Activated CD8-positive, alpha-beta memory T cell treated with anti-CD3 and anti-CD28 coated beads for 1 hour (primary cell): Measurements from ENCODE around the gene GALNT6.
A peak's percentile ranks its signal among the peaks of the same experiment; 100 is the strongest.
"Not testable (repeated sequence)": the region's sequence is repeated elsewhere in the genome, so short reads cannot be mapped to it uniquely, and the experiment has no call there.

ENCODE experiments used
- DNase-seq, 2 donors: peaks; one replicate each; pipeline ENCODE4 v3.0.0-alpha.2; 2020; ENCODE audit warnings: low read depth in 1 of 2; ENCODE audit errors: extremely low read depth in 1 of 2

Gene GALNT6

DNA sequence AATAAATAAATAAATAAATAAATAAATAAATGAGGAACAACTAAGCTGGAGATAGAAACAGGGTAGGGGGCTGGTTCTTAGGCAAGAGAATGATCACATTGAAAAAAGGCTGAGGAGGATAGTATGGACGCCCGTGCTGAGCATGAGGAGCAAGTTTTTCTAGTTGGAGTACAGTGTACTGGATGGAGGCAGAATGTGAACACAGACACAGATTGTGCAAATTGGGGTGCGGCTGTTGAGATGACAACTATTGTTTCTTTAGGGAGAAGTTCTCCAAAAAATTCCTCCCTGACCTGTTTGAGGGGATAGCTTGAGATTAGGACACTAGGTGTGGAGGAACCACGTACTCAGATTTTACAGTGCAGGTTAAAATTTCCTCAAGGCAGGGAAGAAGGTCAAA, 66.3 kb downstream of the GALNT6 start:
- no peak for DNase-seq

DNA sequence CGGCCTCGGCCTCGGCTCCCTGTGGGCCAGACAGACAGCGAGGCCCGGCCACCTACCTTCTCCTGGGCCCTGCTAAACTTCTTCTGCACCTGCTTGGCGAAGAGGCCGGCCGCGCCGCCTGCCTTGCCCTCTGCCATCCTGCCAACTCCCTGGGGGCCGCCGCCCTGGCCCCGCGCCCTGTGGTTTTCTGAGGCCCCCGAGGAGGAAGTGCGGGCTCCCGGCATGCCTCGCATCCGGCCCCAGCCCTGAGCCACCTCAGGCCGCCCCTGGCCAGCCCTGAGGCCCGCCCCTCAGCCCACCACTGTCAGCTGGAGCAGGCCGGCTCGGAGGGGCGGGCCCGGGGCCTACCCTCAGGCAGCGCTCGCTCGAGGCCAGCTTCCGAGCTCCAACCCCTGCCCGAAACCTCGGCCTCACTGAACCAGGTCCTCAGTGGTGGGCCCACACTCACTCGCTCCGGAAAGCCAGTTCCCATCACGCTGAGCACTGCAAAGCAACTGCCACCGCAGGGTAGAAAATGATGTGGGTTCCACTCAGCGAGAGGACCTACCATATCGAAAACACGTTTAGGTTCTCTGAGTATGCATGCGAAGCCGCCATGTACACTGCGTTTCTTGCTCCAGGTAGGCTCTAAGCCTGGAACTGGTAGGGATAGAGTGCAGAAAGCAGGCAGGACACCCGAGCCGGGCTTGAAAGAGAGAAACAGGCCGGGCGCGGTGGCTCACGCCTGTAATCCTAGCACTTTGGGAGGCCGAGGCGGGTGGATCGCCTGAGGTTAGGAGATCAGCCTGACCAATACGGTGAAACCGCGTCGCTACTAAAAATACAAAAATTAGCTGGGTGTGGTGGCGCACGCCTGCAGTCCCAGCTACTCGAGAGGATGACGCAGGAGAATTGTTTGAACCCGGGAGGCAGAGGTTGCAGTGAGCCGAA, 67.0 kb downstream of the GALNT6 start, which contains the start of gene BIN2:
BIN2 (minus strand) TSS at position 209 of the 930 bp plus-strand sequence; CDS start at position 137, 72 bp downstream.
- peak; percentile 23 to 57 for DNase-seq

- DNase-seq: peak; percentile 24 to 39
These were observed 67.8 kb downstream of the GALNT6 start for GRCh38 chr12:51323317-51323960.

- DNase-seq: no peak
These were observed 68.8 kb downstream of the GALNT6 start for GRCh38 chr12:51322452-51322851.

DNA sequence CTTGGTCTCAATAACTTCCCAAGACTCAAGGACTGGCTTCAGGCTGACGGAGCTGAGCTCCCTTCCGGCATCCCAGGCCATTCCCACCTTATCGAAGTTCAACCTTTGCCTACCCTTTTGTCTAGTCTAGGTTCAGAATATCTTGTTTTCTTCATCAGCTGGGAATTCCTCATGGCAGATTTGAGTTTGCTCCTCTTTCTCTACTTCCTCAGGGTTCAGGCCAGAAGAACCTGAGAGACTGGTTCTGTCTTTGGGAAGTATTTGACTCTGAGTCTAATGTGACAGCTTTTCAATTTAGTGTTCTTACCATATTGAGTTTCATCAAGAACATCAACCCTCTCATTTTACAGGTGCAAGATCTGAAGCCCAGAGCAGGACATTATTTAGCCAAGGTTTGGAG, 69.3 kb downstream of the GALNT6 start:
- no peak for DNase-seq

GRCh38 chr12:51320695-51321320, 70.4 kb downstream of the GALNT6 start:
- DNase-seq: no peak

GRCh38 chr12:51320311-51320694, 70.9 kb downstream of the GALNT6 start:
- no peak for DNase-seq

- no peak for DNase-seq
These were observed 72.2 kb downstream of the GALNT6 start for GRCh38 chr12:51318846-51319599.

- DNase-seq: not testable (repeated sequence)
These were observed 73.0 kb downstream of the GALNT6 start for GRCh38 chr12:51318057-51318806.

DNA sequence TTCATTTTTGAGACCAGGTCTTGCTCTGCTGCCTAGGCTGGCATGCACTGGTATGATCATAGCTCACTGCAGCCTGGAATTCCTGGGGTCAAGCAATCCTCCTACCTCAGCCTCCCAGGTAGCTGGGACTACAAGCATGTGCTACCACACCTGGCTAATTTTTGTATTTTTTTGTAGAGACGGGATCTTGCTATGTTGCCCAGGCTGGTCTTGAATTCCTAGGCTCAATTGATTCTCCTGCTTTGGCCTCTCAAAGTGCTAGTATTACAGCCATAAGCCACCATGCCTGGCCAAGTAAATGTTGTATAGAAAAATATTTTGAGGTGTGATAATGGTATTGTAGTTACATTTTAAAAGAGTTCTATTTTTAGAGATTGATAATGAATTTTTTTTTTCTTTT, 79.8 kb downstream of the GALNT6 start:
- DNase-seq: no peak

DNA sequence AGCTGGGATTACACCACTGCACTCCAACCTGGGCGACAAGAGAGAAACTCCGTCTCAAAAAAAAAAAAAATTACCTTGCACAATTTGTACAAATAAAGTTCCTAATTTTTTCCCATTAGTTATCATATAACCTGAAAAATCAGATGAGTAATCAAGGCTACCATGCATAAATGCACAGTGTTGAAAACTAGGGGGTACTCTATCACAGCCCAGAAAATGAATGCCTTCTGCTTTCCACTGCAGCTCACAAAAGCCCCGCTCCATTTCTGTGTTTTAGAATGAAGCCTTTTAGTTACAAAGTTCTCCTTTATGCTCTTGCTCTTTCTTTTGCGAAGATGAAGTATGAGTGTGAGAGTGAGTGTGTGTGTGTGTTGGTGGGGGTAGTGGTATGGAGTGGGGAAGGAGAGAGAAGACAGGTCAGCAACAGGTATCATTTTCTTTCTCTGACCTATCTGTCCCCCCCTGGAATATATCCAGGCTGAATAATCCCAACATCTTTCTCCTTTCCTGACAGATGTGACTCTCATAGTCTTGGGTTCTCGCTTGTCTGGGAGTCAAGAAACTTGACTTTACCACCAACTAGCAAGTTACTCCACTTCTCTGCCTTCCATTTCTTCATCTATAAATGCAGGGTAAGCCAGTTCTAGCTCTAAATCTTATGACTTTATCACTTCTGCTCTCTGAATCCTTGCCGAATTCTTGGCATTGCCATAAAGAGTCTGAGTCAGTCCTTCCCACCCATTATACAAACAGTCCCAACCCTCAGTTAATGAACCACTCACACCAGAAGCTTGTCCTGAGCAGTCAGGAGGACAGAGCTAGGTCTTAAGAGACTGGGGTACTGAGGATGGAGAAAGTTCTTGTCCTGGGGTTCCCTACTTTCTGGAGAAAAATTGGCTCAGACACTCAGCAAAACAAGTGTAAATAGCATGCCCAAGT, 83.3 kb downstream of the GALNT6 start:
- DNase-seq: no peak

GRCh38 chr12:51306507-51306906, 84.7 kb downstream of the GALNT6 start:
- DNase-seq: no peak
